Measurements from ENCODE around the gene EIF2B4. TPM values are rescaled to one million over a fixed set of nuclear protein-coding genes. Genes with fewer than 3 reads are reported as not detected.

EIF2B4 gene
- total and polyA plus RNA-seq, 9 of the 15 experiments (the other 6 are each of a cell fraction or from before 2014, with no cell fraction given) = 29.7 to 80.3 (median 58.9) TPM

GRCh38 chr2:27400348-27401135, 30.4 kb upstream of the EIF2B4 start:
- Histone ChIP-seq H2AFZ (ENCODE audit: low read depth, low read length) (no peak overlapping the region), H3K4me1 (replicated peaks in 1 of 2; ENCODE audit: control insufficient read depth in 2 of 2, insufficient read depth in 2 of 2, low read length in 2 of 2) (no peaks in the 10 kb centered on the region; a peak in 2 of 5 replicates), H3K9ac (ENCODE audit: insufficient read depth in 1 of 2, low read depth in 2 of 2, low read length in 2 of 2) (no peak overlapping the region), H3K9me3 (replicated peaks; ENCODE audit: control insufficient read depth, insufficient read depth, low read depth, low read length) (no peaks in the 10 kb centered on the region), H4K20me1 (replicated peaks; ENCODE audit: control insufficient read depth, insufficient read depth, low read length) (0 out of 2 replicates have a peak, but pooled peaks cover 4% of the 10 kb centered on the region), H3K4me2 (ENCODE audit: insufficient read depth, low read length) (no peak overlapping the region), H3K27me3 (ENCODE audit: control insufficient read depth in 2 of 2, insufficient read depth in 2 of 2, low read length in 2 of 2) (no peaks in the 10 kb centered on the region), H3K4me3 (no peak overlapping the region), H3K36me3 (ENCODE audit: control insufficient read depth, insufficient read depth, low read length) (peaks cover 61% of the 10 kb centered on the region), H3K9me1 (ENCODE audit: control insufficient read depth, insufficient read depth, low read length) (no peaks in the 10 kb centered on the region), H3K79me2 (ENCODE audit: control insufficient read depth, insufficient read depth, low read length) (peaks cover 95% of the 10 kb centered on the region), H3K27ac (ENCODE audit: extremely low read depth, low read depth, low read length) (no peak overlapping the region)
- FAIRE-seq (no peak), ATAC-seq (peak; percentile 31; the same call in 2 of the 3 replicates), DNase-seq (ENCODE audit: extremely low read depth in 1 of 4, low spot score in 3 of 4) (peak in 1 of 4 experiments; percentile 9)
- no TSS peak for BruUV-seq (replicated peaks)
- POLR2A ChIA-PET = interaction anchor here (0.6 to 0.8 kb wide), 2 partner anchors 9 to 137 kb away, joined by 3 to 5 read pairs; partner anchors contain the start of gene PPM1G
- intact Hi-C loops (cut with micrococcal nuclease) (no loop called here), in situ Hi-C loops (cut with MboI) (no loop called here)
- 0 out of 2 replicates have a peak, but pooled peaks have one; percentile 43 for TF ChIP-seq PHB (CRISPR knock-in tag; IDR thresholded peaks at IDR 0.05)
- TF ChIP-seq ZNF12 (CRISPR knock-in tag; IDR thresholded peaks at IDR 0.05) = no peak
- peak; percentile 73 for TF ChIP-seq ZNF121 (CRISPR knock-in tag; conservative IDR thresholded peaks at IDR 0.05)
- TF ChIP-seq BRD9 (IDR thresholded peaks at IDR 0.05; ENCODE audit: low read depth, partially characterized antibody) = no peak
- 100% methylated on average over 2 of the region's 2 CpGs for WGBS (ENCODE audit: insufficient coverage, low coverage, missing lambda C conversion rate)
- CTCF ChIA-PET (ENCODE audit: low intra/inter-chr PET ratio) = no interaction called here

- POLR2A ChIA-PET = no interaction called here
- no peak for FAIRE-seq
- BruUV-seq (replicated peaks) = no TSS peak
- H3K9me3 ChIP-seq (replicated peaks; ENCODE audit: control insufficient read depth, insufficient read depth, low read depth, low read length) = no peaks in the 10 kb centered on the region
- CTCF ChIA-PET (ENCODE audit: low intra/inter-chr PET ratio) = no interaction called here
- ATAC-seq = no peak
- in situ Hi-C loops (cut with MboI) (no loop called here), intact Hi-C loops (cut with micrococcal nuclease) (no loop called here)
- H3K36me3 ChIP-seq (ENCODE audit: control insufficient read depth, insufficient read depth, low read length) = peaks cover 57% of the 10 kb centered on the region
- H3K9me1 ChIP-seq (ENCODE audit: control insufficient read depth, insufficient read depth, low read length) = no peaks in the 10 kb centered on the region
- no peak for DNase-seq (ENCODE audit: extremely low read depth in 1 of 4, low spot score in 3 of 4)
- H4K20me1 ChIP-seq (replicated peaks; ENCODE audit: control insufficient read depth, insufficient read depth, low read length) = 0 out of 2 replicates have a peak, but pooled peaks cover 4% of the 10 kb centered on the region
- H3K4me1 ChIP-seq (replicated peaks in 1 of 2; ENCODE audit: control insufficient read depth in 2 of 2, insufficient read depth in 2 of 2, low read length in 2 of 2) = no peaks in the 10 kb centered on the region; a peak in 2 of 5 replicates
- H3K79me2 ChIP-seq (ENCODE audit: control insufficient read depth, insufficient read depth, low read length) = peaks cover 98% of the 10 kb centered on the region
- no peak overlapping the region for H2AFZ ChIP-seq (ENCODE audit: low read depth, low read length)
- H3K4me3 ChIP-seq = no peak overlapping the region
- no peaks in the 10 kb centered on the region for H3K27me3 ChIP-seq (ENCODE audit: control insufficient read depth in 2 of 2, insufficient read depth in 2 of 2, low read length in 2 of 2)
- no peak overlapping the region for H3K27ac ChIP-seq (ENCODE audit: extremely low read depth, low read depth, low read length)
- H3K9ac ChIP-seq (ENCODE audit: insufficient read depth in 1 of 2, low read depth in 2 of 2, low read length in 2 of 2) = no peak overlapping the region
- WGBS (ENCODE audit: insufficient coverage, low coverage, missing lambda C conversion rate) = 91% methylated on average over 5 of the region's 5 CpGs
- H3K4me2 ChIP-seq (ENCODE audit: insufficient read depth, low read length) = no peak overlapping the region
- TF ChIP-seq FIP1L1 (IDR thresholded peaks at IDR 0.05; ENCODE audit: low read depth, low read length, poor library complexity, severe bottlenecking) (no peak), ZNF592 (IDR thresholded peaks at IDR 0.05) (no peak)
Observed at GRCh38 chr2:27398962-27399361, 28.8 kb upstream of the EIF2B4 start.

All from K562 (cell line).